ENCODE results near the gene ATP10A. TPM values are rescaled to one million over a fixed set of nuclear protein-coding genes. Genes with fewer than 3 reads are reported as not detected.

The ATP10A gene
- total and polyA plus RNA-seq, 2 of the 8 experiments (the other 6 are each of a cell fraction or from before 2014, with no cell fraction given) = 2.0 to 2.8 TPM

- TF ChIP-seq, protein P1, sequence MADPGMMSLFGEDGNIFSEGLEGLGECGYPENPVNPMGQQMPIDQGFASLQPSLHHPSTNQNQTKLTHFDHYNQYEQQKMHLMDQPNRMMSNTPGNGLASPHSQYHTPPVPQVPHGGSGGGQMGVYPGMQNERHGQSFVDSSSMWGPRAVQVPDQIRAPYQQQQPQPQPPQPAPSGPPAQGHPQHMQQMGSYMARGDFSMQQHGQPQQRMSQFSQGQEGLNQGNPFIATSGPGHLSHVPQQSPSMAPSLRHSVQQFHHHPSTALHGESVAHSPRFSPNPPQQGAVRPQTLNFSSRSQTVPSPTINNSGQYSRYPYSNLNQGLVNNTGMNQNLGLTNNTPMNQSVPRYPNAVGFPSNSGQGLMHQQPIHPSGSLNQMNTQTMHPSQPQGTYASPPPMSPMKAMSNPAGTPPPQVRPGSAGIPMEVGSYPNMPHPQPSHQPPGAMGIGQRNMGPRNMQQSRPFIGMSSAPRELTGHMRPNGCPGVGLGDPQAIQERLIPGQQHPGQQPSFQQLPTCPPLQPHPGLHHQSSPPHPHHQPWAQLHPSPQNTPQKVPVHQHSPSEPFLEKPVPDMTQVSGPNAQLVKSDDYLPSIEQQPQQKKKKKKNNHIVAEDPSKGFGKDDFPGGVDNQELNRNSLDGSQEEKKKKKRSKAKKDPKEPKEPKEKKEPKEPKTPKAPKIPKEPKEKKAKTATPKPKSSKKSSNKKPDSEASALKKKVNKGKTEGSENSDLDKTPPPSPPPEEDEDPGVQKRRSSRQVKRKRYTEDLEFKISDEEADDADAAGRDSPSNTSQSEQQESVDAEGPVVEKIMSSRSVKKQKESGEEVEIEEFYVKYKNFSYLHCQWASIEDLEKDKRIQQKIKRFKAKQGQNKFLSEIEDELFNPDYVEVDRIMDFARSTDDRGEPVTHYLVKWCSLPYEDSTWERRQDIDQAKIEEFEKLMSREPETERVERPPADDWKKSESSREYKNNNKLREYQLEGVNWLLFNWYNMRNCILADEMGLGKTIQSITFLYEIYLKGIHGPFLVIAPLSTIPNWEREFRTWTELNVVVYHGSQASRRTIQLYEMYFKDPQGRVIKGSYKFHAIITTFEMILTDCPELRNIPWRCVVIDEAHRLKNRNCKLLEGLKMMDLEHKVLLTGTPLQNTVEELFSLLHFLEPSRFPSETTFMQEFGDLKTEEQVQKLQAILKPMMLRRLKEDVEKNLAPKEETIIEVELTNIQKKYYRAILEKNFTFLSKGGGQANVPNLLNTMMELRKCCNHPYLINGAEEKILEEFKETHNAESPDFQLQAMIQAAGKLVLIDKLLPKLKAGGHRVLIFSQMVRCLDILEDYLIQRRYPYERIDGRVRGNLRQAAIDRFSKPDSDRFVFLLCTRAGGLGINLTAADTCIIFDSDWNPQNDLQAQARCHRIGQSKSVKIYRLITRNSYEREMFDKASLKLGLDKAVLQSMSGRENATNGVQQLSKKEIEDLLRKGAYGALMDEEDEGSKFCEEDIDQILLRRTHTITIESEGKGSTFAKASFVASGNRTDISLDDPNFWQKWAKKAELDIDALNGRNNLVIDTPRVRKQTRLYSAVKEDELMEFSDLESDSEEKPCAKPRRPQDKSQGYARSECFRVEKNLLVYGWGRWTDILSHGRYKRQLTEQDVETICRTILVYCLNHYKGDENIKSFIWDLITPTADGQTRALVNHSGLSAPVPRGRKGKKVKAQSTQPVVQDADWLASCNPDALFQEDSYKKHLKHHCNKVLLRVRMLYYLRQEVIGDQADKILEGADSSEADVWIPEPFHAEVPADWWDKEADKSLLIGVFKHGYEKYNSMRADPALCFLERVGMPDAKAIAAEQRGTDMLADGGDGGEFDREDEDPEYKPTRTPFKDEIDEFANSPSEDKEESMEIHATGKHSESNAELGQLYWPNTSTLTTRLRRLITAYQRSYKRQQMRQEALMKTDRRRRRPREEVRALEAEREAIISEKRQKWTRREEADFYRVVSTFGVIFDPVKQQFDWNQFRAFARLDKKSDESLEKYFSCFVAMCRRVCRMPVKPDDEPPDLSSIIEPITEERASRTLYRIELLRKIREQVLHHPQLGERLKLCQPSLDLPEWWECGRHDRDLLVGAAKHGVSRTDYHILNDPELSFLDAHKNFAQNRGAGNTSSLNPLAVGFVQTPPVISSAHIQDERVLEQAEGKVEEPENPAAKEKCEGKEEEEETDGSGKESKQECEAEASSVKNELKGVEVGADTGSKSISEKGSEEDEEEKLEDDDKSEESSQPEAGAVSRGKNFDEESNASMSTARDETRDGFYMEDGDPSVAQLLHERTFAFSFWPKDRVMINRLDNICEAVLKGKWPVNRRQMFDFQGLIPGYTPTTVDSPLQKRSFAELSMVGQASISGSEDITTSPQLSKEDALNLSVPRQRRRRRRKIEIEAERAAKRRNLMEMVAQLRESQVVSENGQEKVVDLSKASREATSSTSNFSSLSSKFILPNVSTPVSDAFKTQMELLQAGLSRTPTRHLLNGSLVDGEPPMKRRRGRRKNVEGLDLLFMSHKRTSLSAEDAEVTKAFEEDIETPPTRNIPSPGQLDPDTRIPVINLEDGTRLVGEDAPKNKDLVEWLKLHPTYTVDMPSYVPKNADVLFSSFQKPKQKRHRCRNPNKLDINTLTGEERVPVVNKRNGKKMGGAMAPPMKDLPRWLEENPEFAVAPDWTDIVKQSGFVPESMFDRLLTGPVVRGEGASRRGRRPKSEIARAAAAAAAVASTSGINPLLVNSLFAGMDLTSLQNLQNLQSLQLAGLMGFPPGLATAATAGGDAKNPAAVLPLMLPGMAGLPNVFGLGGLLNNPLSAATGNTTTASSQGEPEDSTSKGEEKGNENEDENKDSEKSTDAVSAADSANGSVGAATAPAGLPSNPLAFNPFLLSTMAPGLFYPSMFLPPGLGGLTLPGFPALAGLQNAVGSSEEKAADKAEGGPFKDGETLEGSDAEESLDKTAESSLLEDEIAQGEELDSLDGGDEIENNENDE (IDR thresholded peaks at IDR 0.05; ENCODE audit: insufficient replicate concordance, low read length) = no peak
- TF ChIP-seq BACH1 (IDR thresholded peaks at IDR 0.05; ENCODE audit: low read length) (no peak), TEAD4 (IDR thresholded peaks at IDR 0.05; ENCODE audit: low read depth, low read length) (no peak)
These were observed 86.1 kb downstream of the ATP10A start (continued) for GRCh38 chr15:25777037-25777436.

Data from H1 (cell line).